GM04503 (cell line): ENCODE data around the gene MAP2.

ENCODE experiments used
- DNase-seq: peaks from one replicate; pipeline ENCODE4 v3.0.0-alpha.2; 2012; ENCODE audit warnings: low read depth

MAP2 gene

GRCh38 chr2:209726311-209726710 is 302.5 kb downstream of the MAP2 start:
- no peak for DNase-seq

GRCh38 chr2:209727077-209727476 is 303.2 kb downstream of the MAP2 start:
- DNase-seq: no peak

GRCh38 chr2:209734805-209735204 is 311.0 kb downstream of the MAP2 start:
- no peak for DNase-seq

- DNase-seq: no peak
These were observed 318.1 kb downstream of the MAP2 start for GRCh38 chr2:209741953-209742352.

- DNase-seq: no peak
These were observed 329.2 kb downstream of the MAP2 start for GRCh38 chr2:209753020-209753419.

- no peak for DNase-seq
These were observed 333.3 kb downstream of the MAP2 start for GRCh38 chr2:209757163-209757562.

- DNase-seq: no peak
These were observed 337.7 kb downstream of the MAP2 start for GRCh38 chr2:209761566-209761965.

GRCh38 chr2:209762563-209762962 is 338.7 kb downstream of the MAP2 start:
- no peak for DNase-seq

GRCh38 chr2:209763106-209763505 is 339.3 kb downstream of the MAP2 start:
- DNase-seq: no peak

- no peak for DNase-seq
These were observed 342.8 kb downstream of the MAP2 start for GRCh38 chr2:209766613-209767012.

- no peak for DNase-seq
These were observed 343.5 kb downstream of the MAP2 start for GRCh38 chr2:209767316-209767715.

- DNase-seq: no peak
These were observed 344.7 kb downstream of the MAP2 start for GRCh38 chr2:209768557-209768956.

- no peak for DNase-seq
These were observed 347.8 kb downstream of the MAP2 start, which contains the start of gene UNC80 for GRCh38 chr2:209771474-209772289. UNC80 (plus strand) TSS chr2:209771832; CDS start chr2:209772073, 241 bp downstream.

GRCh38 chr2:209772290-209772685 is 348.4 kb downstream of the MAP2 start:
- no peak for DNase-seq

- no peak for DNase-seq
These were observed 349.5 kb downstream of the MAP2 start for GRCh38 chr2:209773377-209773776.
